Neuron (in vitro differentiated cells): ENCODE measurements around the gene SSR4.

Source experiments
- H2AFZ ChIP-seq: one replicate; pipeline ENCODE4 v1.6.1; 2013; ENCODE audit warnings: low read depth, mild to moderate bottlenecking, inconsistent platforms, low read length, moderate library complexity
- H3K27me3 ChIP-seq: one replicate; pipeline ENCODE4 v1.6.1; 2013; ENCODE audit warnings: low read length; ENCODE audit not compliant: insufficient read depth
- H3K36me3 ChIP-seq: one replicate; pipeline ENCODE4 v1.6.1; 2013; ENCODE audit warnings: low read length; ENCODE audit not compliant: insufficient read depth
- H3K4me1 ChIP-seq: one replicate; pipeline ENCODE4 v1.6.1; 2013; ENCODE audit warnings: low read length; ENCODE audit not compliant: insufficient read depth
- H3K4me3 ChIP-seq: 2 replicates; pipeline ENCODE4 v1.5.1; 2013; ENCODE audit warnings: mild to moderate bottlenecking, low read length, moderate library complexity
- H3K9me3 ChIP-seq: one replicate; pipeline ENCODE4 v1.6.1; 2013; ENCODE audit warnings: low read length

The SSR4 gene

DNA sequence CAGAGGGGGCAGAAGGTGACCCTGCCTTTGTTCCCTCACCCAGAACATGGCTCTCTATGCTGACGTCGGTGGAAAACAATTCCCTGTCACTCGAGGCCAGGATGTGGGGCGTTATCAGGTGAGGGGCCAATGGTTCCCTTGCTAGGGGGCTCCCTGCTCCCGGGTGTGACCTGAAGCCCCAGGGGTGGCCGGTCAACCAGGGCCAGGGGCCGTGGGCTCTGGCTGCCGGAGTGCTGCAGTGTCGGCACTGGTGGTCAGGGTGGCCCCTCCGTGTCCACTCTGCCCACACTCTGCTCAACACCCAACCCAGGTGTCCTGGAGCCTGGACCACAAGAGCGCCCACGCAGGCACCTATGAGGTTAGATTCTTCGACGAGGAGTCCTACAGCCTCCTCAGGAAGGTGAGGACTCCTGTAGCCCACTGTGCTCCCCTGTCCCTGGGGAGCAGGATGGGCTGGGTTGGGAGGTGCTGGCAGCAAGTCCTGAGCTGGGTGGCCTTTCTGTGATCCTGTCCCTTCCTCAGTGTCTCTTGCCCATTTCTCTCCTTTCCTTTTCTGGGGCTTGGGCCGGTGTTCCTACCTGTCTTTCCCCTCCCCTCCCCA is 3.0 kb downstream of the SSR4 start:
- peaks cover 11% of the 10 kb centered on the region for H3K36me3 ChIP-seq
- H3K9me3 ChIP-seq = no peaks in the 10 kb centered on the region

GRCh38 chrX:153799326-153799725 is 4.9 kb downstream of the SSR4 start:
- no peak overlapping the region for H3K4me3 ChIP-seq
- H3K9me3 ChIP-seq = peaks cover 2% of the 10 kb centered on the region
- H3K36me3 ChIP-seq = peaks cover 11% of the 10 kb centered on the region
- peaks cover 17% of the 10 kb centered on the region for H3K4me1 ChIP-seq
- H2AFZ ChIP-seq = no peak overlapping the region
- H3K27me3 ChIP-seq = no peaks in the 10 kb centered on the region

More for the DNA sequence above, 3.0 kb downstream of the SSR4 start:
- peaks cover 24% of the 10 kb centered on the region for H3K4me1 ChIP-seq
- H3K27me3 ChIP-seq = peaks cover 1% of the 10 kb centered on the region
- H2AFZ ChIP-seq = no peak overlapping the region
- no peak overlapping the region for H3K4me3 ChIP-seq

- Histone ChIP-seq H3K9me3 (peaks cover 2% of the 10 kb centered on the region), H3K4me3 (no peak overlapping the region), H3K27me3 (no peaks in the 10 kb centered on the region), H2AFZ (no peak overlapping the region), H3K36me3 (peaks cover 13% of the 10 kb centered on the region), H3K4me1 (peaks cover 16% of the 10 kb centered on the region)
Observed at GRCh38 chrX:153800177-153800722, 5.8 kb downstream of the SSR4 start.

DNA sequence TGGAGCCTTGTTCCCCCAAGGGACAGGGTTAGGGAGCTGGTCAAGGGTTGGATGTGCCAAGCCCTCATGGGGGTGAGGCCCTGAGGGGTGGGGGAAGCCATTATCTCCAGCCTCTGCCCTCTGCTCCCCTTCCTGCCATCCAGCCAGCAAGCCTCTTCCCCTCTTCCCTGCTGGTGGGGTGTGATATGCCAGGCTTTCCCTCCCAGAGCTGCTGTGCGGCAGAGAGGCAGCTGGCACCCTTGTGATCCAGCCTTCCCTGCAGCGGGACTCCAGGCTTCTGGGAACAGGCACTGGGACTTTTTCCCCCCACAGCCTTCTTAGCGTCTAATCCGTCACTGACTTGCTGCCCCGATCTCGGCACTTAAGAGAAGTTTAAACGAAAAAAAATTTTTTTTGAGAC is 6.3 kb downstream of the SSR4 start:
- peaks cover 2% of the 10 kb centered on the region for H3K9me3 ChIP-seq
- H3K36me3 ChIP-seq = peaks cover 13% of the 10 kb centered on the region
- no peak overlapping the region for H3K4me3 ChIP-seq
- no peak overlapping the region for H2AFZ ChIP-seq
- H3K4me1 ChIP-seq = peaks cover 11% of the 10 kb centered on the region
- no peaks in the 10 kb centered on the region for H3K27me3 ChIP-seq

DNA sequence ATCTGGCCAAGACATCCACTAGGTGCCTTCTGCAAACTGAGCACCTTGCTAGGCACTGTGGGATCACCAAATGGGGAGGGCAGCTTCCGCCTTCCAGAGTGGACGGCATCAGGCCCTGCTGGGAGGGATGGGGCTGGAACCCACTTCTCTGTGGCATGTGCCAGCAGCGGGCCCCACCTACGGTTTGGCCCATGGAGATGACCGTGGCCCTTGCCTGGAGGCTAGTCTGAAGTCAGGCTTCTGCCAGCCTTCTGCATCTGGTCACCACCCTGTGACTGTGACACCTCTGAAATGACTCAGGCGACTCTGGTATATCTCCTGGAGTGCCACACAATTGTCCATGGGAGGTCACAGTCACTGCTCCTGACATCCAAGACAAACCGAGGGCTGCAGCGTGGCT is 7.2 kb downstream of the SSR4 start:
- no peak overlapping the region for H2AFZ ChIP-seq
- H3K9me3 ChIP-seq = peaks cover 2% of the 10 kb centered on the region
- H3K36me3 ChIP-seq = peaks cover 10% of the 10 kb centered on the region
- H3K27me3 ChIP-seq = no peaks in the 10 kb centered on the region
- no peak overlapping the region for H3K4me3 ChIP-seq
- H3K4me1 ChIP-seq = peaks cover 7% of the 10 kb centered on the region

DNA sequence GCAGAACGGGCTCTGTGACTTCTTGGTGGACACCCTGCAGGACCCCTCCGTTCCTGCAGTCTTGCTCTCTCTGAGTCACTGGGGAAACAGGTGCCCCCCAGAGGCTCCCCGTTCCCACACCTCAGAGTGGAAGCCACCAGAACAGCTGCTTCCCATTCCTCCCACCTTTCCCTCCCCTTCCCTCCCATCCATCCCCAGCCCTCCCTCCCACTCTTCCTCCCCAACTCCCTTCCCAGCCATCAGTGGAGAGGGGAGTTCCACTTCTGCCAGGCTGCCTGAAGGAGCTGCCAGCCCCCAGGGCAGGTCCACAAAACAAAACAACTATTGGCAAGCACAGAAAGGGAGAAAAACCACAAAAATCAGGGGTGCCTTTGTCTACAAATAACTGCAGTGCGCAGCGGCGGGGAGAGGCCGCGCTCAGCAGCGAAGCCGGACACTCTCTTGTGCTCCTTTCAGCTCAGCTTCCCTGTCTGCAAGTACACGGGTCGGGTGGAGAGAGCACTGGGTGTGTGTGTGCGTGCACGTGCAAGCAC is 8.1 kb downstream of the SSR4 start:
- Histone ChIP-seq H2AFZ (no peak overlapping the region), H3K27me3 (no peaks in the 10 kb centered on the region), H3K9me3 (peaks cover 2% of the 10 kb centered on the region), H3K36me3 (peaks cover 9% of the 10 kb centered on the region), H3K4me1 (peaks cover 7% of the 10 kb centered on the region), H3K4me3 (no peak overlapping the region)

GRCh38 chrX:153803211-153804099 is 9.0 kb downstream of the SSR4 start:
- Histone ChIP-seq H2AFZ (no peak overlapping the region), H3K9me3 (peaks cover 2% of the 10 kb centered on the region), H3K36me3 (peaks cover 4% of the 10 kb centered on the region), H3K27me3 (no peaks in the 10 kb centered on the region), H3K4me3 (no peak overlapping the region), H3K4me1 (peaks cover 7% of the 10 kb centered on the region)

GRCh38 chrX:153804100-153804595 is 9.7 kb downstream of the SSR4 start:
- H2AFZ ChIP-seq = no peak overlapping the region
- H3K27me3 ChIP-seq = no peaks in the 10 kb centered on the region

DNA sequence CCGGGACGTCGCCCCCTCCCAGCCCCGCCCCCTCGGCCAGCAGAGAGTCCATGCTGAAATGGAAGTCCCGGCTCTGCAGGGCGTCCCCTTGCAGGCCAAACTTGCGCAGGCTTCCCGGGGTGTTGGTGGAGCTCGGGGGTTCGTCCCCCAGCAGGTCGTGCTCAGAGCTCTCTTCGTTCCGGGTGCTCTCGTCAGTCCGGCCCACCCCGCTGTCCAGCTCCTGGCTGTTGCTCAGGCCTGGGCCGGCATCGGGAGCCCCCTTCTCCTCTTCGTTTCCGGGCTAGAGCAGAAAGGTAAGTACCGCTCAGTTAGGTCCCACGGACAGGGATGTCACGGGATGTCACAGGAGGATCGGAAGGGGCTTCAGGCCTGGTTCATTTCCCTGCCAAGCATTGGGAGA is 10.2 kb downstream of the SSR4 start:
- peaks cover 7% of the 10 kb centered on the region for H3K36me3 ChIP-seq

More at GRCh38 chrX:153804100-153804595, 9.7 kb downstream of the SSR4 start:
- Histone ChIP-seq H3K9me3 (peaks cover 2% of the 10 kb centered on the region), H3K4me1 (peaks cover 7% of the 10 kb centered on the region), H3K36me3 (peaks cover 7% of the 10 kb centered on the region), H3K4me3 (no peak overlapping the region)

GRCh38 chrX:153805436-153805835 is 11.0 kb downstream of the SSR4 start:
- Histone ChIP-seq H3K4me1 (peaks cover 7% of the 10 kb centered on the region), H3K36me3 (peaks cover 7% of the 10 kb centered on the region)

More for the DNA sequence above, 10.2 kb downstream of the SSR4 start:
- no peak overlapping the region for H2AFZ ChIP-seq
- peaks cover 7% of the 10 kb centered on the region for H3K4me1 ChIP-seq
- no peak overlapping the region for H3K4me3 ChIP-seq
- peaks cover 3% of the 10 kb centered on the region for H3K9me3 ChIP-seq
- H3K27me3 ChIP-seq = no peaks in the 10 kb centered on the region

GRCh38 chrX:153806999-153807575 is 12.6 kb downstream of the SSR4 start:
- Histone ChIP-seq H2AFZ (no peak overlapping the region), H3K27me3 (no peaks in the 10 kb centered on the region), H3K9me3 (peaks cover 4% of the 10 kb centered on the region), H3K4me3 (no peak overlapping the region), H3K36me3 (peaks cover 7% of the 10 kb centered on the region), H3K4me1 (peaks cover 3% of the 10 kb centered on the region)

More at GRCh38 chrX:153805436-153805835, 11.0 kb downstream of the SSR4 start:
- peaks cover 4% of the 10 kb centered on the region for H3K9me3 ChIP-seq
- H3K27me3 ChIP-seq = no peaks in the 10 kb centered on the region
- no peak overlapping the region for H2AFZ ChIP-seq
- no peak overlapping the region for H3K4me3 ChIP-seq

GRCh38 chrX:153807976-153808375 is 13.5 kb downstream of the SSR4 start:
- Histone ChIP-seq H3K27me3 (no peaks in the 10 kb centered on the region), H3K9me3 (peaks cover 4% of the 10 kb centered on the region), H2AFZ (no peak overlapping the region), H3K36me3 (peaks cover 7% of the 10 kb centered on the region), H3K4me1 (peaks cover 7% of the 10 kb centered on the region), H3K4me3 (no peak overlapping the region)
